ENCODE results near the gene DENND4A. TPM values are rescaled to one million over a fixed set of nuclear protein-coding genes. Genes with fewer than 3 reads are reported as not detected.

DENND4A gene
- total and polyA plus RNA-seq, 9 of the 15 experiments (the other 6 are each of a cell fraction or from before 2014, with no cell fraction given), result 6.8 to 32.3 (median 19.9) TPM

GRCh38 chr15:65792138-65792987 lies at the start of gene DENND4A (continued):
- TF ChIP-seq TAF7 (tag; IDR thresholded peaks at IDR 0.05) (no peak), PREB (CRISPR knock-in tag; IDR thresholded peaks at IDR 0.05) (no peak), CREBBP (IDR thresholded peaks at IDR 0.05; ENCODE audit: low read depth, low read length) (no peak), CGGBP1 (CRISPR knock-in tag; IDR thresholded peaks at IDR 0.05) (no peak), NR3C1 (CRISPR knock-in tag; IDR thresholded peaks at IDR 0.05) (no peak), PHB (CRISPR knock-in tag; IDR thresholded peaks at IDR 0.05) (no peak), ZNF347 (CRISPR knock-in tag; IDR thresholded peaks at IDR 0.05; ENCODE audit: low read depth) (no peak), MTA3 (IDR thresholded peaks at IDR 0.05; ENCODE audit: borderline replicate concordance) (peak; percentile 95), GABPB1 (CRISPR knock-in tag; IDR thresholded peaks at IDR 0.05) (peak; percentile 62; the same call in 1 of the 2 replicates), ZNF79 (CRISPR knock-in tag; IDR thresholded peaks at IDR 0.05; ENCODE audit: low read depth) (no peak), NR4A1 (CRISPR knock-in tag; IDR thresholded peaks at IDR 0.05) (no peak), NR4A1 (tag; IDR thresholded peaks at IDR 0.05) (peak; percentile 62; the same call in 1 of the 2 replicates), SAFB (IDR thresholded peaks at IDR 0.05; ENCODE audit: borderline replicate concordance, low read depth, low read length) (no peak), RNF2 (IDR thresholded peaks at IDR 0.05) (peak; percentile 77), SP1 (CRISPR knock-in tag; IDR thresholded peaks at IDR 0.05) (peak; percentile 99), ZNF431 (CRISPR knock-in tag; IDR thresholded peaks at IDR 0.05) (peak; percentile 33; the same call in 1 of the 2 replicates), PRMT5 (CRISPR knock-in tag; IDR thresholded peaks at IDR 0.05) (no peak), PRDM10 (IDR thresholded peaks at IDR 0.05; ENCODE audit: partially characterized antibody) (peak; percentile 64), STAT5A (IDR thresholded peaks at IDR 0.05; ENCODE audit: borderline replicate concordance, low read length) (peak; percentile 42; the same call in 1 of the 2 replicates), ADNP (tag; IDR thresholded peaks at IDR 0.05) (no peak), GTF2A2 (tag; IDR thresholded peaks at IDR 0.05) (no peak), TRIM28 (IDR thresholded peaks at IDR 0.05) (peak; percentile 74), JUN (IDR thresholded peaks at IDR 0.05; ENCODE audit: borderline replicate concordance, low read depth, low read length) (peak; percentile 42; the same call in 1 of the 2 replicates), JUN (CRISPR knock-in tag; IDR thresholded peaks at IDR 0.05; ENCODE audit: borderline replicate concordance) (no peak), XRCC3 (IDR thresholded peaks at IDR 0.05) (no peak), CC2D1A (IDR thresholded peaks at IDR 0.05) (peak; percentile 97), ZNF76 (CRISPR knock-in tag; IDR thresholded peaks at IDR 0.05; ENCODE audit: borderline replicate concordance) (no peak)
